ENCODE data around the gene TERT. TPM values are rescaled to one million over a fixed set of nuclear protein-coding genes. Genes with fewer than 3 reads are reported as not detected.

The TERT gene
- total and polyA plus RNA-seq, 2 donors (not counting 1 experiment from before 2014, with no cell fraction given): 0.24 to 0.39 TPM

GRCh38 chr5:1280177-1281037, 14.5 kb downstream of the TERT start:
- Histone ChIP-seq H3K9me3 (ENCODE audit: control extremely low read depth in 1 of 3, control insufficient read depth in 2 of 3, insufficient read depth in 1 of 3, low read length in 2 of 3) (peaks cover 0 to 19% (median 0%) of the 10 kb centered on the region in 3 donors), H3K9ac (ENCODE audit: low read length) (no peak overlapping the region), H3K4me2 (replicated peaks; ENCODE audit: low read depth, low read length, poor library complexity, severe bottlenecking) (no peak overlapping the region), H3K4me3 (ENCODE audit: control extremely low read depth in 1 of 5, extremely low read depth in 1 of 5, insufficient read depth in 1 of 5, low read depth in 2 of 5, low read length in 4 of 5) (no peak overlapping the region), H3K4me1 (ENCODE audit: control insufficient read depth in 2 of 2, insufficient read depth in 2 of 2, low read length in 2 of 2) (no peaks in the 10 kb centered on the region), H3K36me3 (replicated peaks in 1 of 2; ENCODE audit: control extremely low read depth in 1 of 2, control insufficient read depth in 1 of 2, extremely low read depth in 1 of 2, insufficient read depth in 2 of 2, low read length in 1 of 2) (no peaks in the 10 kb centered on the region), H4K20me1 (ENCODE audit: control insufficient read depth, insufficient read depth, low read length, poor library complexity, severe bottlenecking) (no peaks in the 10 kb centered on the region), H3K79me2 (ENCODE audit: control insufficient read depth, insufficient read depth, low read length) (no peaks in the 10 kb centered on the region), H3K27ac (ENCODE audit: low read length in 2 of 2) (no peak overlapping the region), H2AFZ (ENCODE audit: insufficient read depth, low read depth, low read length, poor library complexity, severe bottlenecking) (no peak overlapping the region), H3K27me3 (replicated peaks in 1 of 4; ENCODE audit: control extremely low read depth in 1 of 4, control insufficient read depth in 3 of 4, insufficient read depth in 4 of 4, low read length in 3 of 4) (no peaks in the 10 kb centered on the region)
- H3K27me3 Mint-ChIP-seq: no peaks in the 10 kb centered on the region
- DNase-seq (no peak), ATAC-seq (ENCODE audit: low read depth) (no peak)
- no peaks in the 10 kb centered on the region for H3K4me1 Mint-ChIP-seq
- H3K4me3 Mint-ChIP-seq: no peak overlapping the region
- intact Hi-C loops (cut with micrococcal nuclease): no loop called here
- no peaks in the 10 kb centered on the region for H3K9me3 Mint-ChIP-seq (ENCODE audit: insufficient read depth)
- no peak for TF ChIP-seq EZH2 (IDR thresholded peaks at IDR 0.05; ENCODE audit: borderline replicate concordance, insufficient read depth, low read depth, low read length, poor library complexity, severe bottlenecking)
- TF ChIP-seq CTCF (IDR thresholded peaks at IDR 0.05): no peak
- POLR2A ChIA-PET: no interaction called here
- no peak overlapping the region for H3K27ac Mint-ChIP-seq
- WGBS (ENCODE audit: insufficient coverage): 96% methylated on average over 32 of the region's 32 CpGs
- CTCF ChIA-PET: no interaction called here

- ChIA-PET CTCF (no interaction called here), POLR2A (interaction anchor here (0.6 kb wide), 1 partner anchor 128 kb away, joined by 3 read pairs; no protein-coding TSS in a partner anchor)
- H3K9ac ChIP-seq (ENCODE audit: low read length): no peak overlapping the region
- WGBS (ENCODE audit: insufficient coverage): 97% methylated on average over 34 of the region's 34 CpGs
- H2AFZ ChIP-seq (ENCODE audit: insufficient read depth, low read depth, low read length, poor library complexity, severe bottlenecking): no peak overlapping the region
- H3K9me3 ChIP-seq (ENCODE audit: control extremely low read depth in 1 of 3, control insufficient read depth in 2 of 3, insufficient read depth in 1 of 3, low read length in 2 of 3): peaks cover 0 to 19% (median 0%) of the 10 kb centered on the region in 3 donors
- no peaks in the 10 kb centered on the region for H3K36me3 ChIP-seq (replicated peaks in 1 of 2; ENCODE audit: control extremely low read depth in 1 of 2, control insufficient read depth in 1 of 2, extremely low read depth in 1 of 2, insufficient read depth in 2 of 2, low read length in 1 of 2)
- no peak for DNase-seq
- Mint-ChIP-seq H3K4me3 (no peak overlapping the region), H3K27ac (no peak overlapping the region), H3K4me1 (no peaks in the 10 kb centered on the region), H3K27me3 (no peaks in the 10 kb centered on the region), H3K9me3 (ENCODE audit: insufficient read depth) (no peaks in the 10 kb centered on the region)
- intact Hi-C loops (cut with micrococcal nuclease): no loop called here
- H4K20me1 ChIP-seq (ENCODE audit: control insufficient read depth, insufficient read depth, low read length, poor library complexity, severe bottlenecking): no peaks in the 10 kb centered on the region
- H3K4me1 ChIP-seq (ENCODE audit: control insufficient read depth in 2 of 2, insufficient read depth in 2 of 2, low read length in 2 of 2): no peaks in the 10 kb centered on the region
- no peak for TF ChIP-seq EZH2 (IDR thresholded peaks at IDR 0.05; ENCODE audit: borderline replicate concordance, insufficient read depth, low read depth, low read length, poor library complexity, severe bottlenecking)
- TF ChIP-seq CTCF (IDR thresholded peaks at IDR 0.05): no peak
- no peak for ATAC-seq (ENCODE audit: low read depth)
- H3K4me2 ChIP-seq (replicated peaks; ENCODE audit: low read depth, low read length, poor library complexity, severe bottlenecking): no peak overlapping the region
- H3K27ac ChIP-seq (ENCODE audit: low read length in 2 of 2): no peak overlapping the region
- no peaks in the 10 kb centered on the region for H3K27me3 ChIP-seq (replicated peaks in 1 of 4; ENCODE audit: control extremely low read depth in 1 of 4, control insufficient read depth in 3 of 4, insufficient read depth in 4 of 4, low read length in 3 of 4)
- H3K79me2 ChIP-seq (ENCODE audit: control insufficient read depth, insufficient read depth, low read length): no peaks in the 10 kb centered on the region
- no peak overlapping the region for H3K4me3 ChIP-seq (ENCODE audit: control extremely low read depth in 1 of 5, extremely low read depth in 1 of 5, insufficient read depth in 1 of 5, low read depth in 2 of 5, low read length in 4 of 5)
These were observed 15.3 kb downstream of the TERT start for GRCh38 chr5:1279443-1280151.
